CD4-positive, alpha-beta T cell treated with Interleukin-10 for 1 hour (primary cell): ENCODE data around the gene ACAD11.
"Not testable (repeated sequence)": the region's sequence is repeated elsewhere in the genome, so short reads cannot be mapped to it uniquely, and the experiment has no call there.

Experiments used
- DNase-seq: peaks from one replicate; pipeline ENCODE4 v3.0.0-alpha.2; 2020

The ACAD11 gene

GRCh38 chr3:132598181-132598580, 61.4 kb downstream of the ACAD11 start:
- no peak for DNase-seq

DNA sequence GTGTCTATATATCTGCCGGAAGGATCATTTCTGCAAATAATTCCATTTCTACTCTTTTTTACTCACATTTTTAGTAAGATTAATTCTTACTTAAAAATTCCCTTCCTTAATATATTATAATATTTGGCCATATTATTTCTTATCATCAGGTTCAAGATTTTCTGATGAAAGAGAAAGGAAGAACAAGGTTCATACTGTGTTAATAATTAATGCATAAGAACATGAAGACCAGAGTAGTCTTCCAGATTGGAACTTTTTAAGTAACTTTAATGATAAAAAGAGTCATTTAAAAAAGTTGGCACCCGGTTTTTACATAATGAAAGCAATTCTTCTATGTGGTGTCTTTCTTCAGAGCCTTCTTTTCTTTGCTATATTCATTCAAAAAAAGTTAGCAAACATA, 61.9 kb downstream of the ACAD11 start:
- DNase-seq = no peak

- no peak for DNase-seq
Measured at GRCh38 chr3:132596816-132597433, 62.7 kb downstream of the ACAD11 start, which contains the start of gene ACKR4. Gene ACKR4 (plus strand): TSS chr3:132597270. CDS start chr3:132600398, 3,128 bp downstream.

GRCh38 chr3:132596326-132596725, 63.3 kb downstream of the ACAD11 start:
- DNase-seq = no peak

- no peak for DNase-seq
Measured at GRCh38 chr3:132595014-132595413, 64.6 kb downstream of the ACAD11 start.

- no peak for DNase-seq
Measured at GRCh38 chr3:132594498-132594897, 65.1 kb downstream of the ACAD11 start.

DNA sequence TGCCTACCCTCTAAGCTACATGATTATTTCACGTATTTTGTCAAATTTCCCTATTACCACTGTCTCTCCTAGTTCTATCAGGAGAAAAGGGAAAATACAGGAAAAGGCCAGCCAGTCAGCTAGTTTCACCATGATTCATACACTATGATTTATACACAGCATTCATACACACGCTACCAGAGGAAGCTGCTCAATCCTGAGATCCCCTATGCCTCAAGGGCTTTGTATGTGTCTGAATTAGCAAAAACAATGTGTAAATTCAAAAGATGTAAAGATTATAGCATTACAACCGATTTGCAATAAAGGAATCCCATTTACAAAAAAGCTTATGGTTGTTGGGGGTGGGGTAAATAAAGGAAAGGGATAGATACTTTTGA, 65.7 kb downstream of the ACAD11 start:
- DNase-seq = no peak

GRCh38 chr3:132593241-132593946, 66.2 kb downstream of the ACAD11 start:
- no peak for DNase-seq

GRCh38 chr3:132592216-132592615, 67.4 kb downstream of the ACAD11 start:
- DNase-seq = no peak

DNA sequence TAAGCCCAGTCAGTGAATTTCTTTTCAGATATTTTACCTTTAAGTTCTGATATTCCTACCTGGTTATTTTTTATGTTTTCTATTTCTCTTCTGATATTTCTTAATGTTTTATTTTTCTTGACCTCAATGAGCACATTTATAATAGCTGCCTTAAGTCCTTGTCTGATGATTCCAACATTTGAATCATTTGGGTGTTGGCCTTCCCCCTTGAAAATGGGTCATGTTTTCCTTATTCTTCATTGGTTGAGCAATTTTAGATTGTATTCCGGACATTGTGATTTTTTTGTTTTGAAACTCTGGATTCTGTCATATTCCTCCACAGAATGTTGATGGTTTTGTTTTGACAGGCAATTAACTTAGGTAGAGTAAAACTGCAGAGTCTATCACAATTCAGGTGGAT, 72.2 kb downstream of the ACAD11 start:
- DNase-seq = no peak

GRCh38 chr3:132573797-132574211, 85.8 kb downstream of the ACAD11 start:
- DNase-seq = no peak

DNA sequence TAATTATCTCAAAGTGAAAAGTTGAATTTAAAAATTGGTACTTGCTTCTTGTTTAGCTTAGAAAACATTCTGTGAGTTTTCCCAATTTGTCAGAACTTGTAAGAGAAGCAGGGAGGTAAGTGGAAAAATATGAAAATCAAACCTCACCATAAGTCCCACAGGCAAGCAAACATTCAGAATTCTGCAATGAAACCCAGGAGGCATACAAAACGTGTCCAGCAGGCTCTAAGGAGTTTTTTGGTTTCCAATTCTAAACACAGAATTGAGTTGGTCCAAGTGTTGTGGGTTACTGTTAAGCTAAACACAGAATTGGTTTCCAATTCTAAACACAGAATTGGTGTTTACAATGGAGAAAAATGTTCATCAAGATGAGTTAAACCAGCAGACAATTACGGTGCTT, 89.6 kb downstream of the ACAD11 start:
- no peak for DNase-seq

DNA sequence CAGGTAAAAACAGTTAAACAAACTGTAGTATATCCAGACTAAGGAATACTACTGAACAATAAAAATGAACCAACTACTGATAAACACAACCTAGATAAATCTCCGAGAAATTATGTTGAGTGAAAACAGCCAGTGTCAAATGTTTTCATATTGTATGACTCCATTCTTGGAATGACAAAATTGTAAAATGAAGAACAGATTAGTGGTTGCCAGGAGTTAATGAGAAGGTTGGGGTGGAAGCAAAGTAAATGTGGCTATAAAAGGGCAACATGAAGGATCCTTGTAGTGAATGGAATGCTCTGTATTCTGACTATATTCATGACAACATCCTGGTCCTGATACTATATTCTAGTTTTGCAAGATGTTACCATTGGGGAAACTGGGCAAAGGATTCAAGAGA, 90.0 kb downstream of the ACAD11 start:
- no peak for DNase-seq

DNA sequence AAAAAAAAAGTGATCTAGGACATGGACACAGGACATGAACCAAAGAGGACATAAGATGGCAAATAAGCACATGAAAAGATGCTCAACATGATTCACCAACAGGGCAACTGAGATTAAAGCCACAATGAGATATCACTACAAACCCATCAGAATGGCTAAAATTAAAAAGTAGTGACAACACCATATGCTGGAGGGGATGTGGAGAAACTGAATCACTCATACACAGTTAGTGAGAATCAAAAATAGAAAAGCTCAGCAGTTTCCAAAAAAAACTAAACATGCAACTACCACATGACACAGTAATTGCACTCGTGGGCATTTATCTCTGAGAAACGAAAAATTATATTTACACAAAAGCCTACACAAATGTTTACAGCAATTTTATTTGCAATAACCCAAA, 90.5 kb downstream of the ACAD11 start:
- DNase-seq = no peak

- no peak for DNase-seq
Measured at GRCh38 chr3:132568422-132568821, 91.2 kb downstream of the ACAD11 start.

DNA sequence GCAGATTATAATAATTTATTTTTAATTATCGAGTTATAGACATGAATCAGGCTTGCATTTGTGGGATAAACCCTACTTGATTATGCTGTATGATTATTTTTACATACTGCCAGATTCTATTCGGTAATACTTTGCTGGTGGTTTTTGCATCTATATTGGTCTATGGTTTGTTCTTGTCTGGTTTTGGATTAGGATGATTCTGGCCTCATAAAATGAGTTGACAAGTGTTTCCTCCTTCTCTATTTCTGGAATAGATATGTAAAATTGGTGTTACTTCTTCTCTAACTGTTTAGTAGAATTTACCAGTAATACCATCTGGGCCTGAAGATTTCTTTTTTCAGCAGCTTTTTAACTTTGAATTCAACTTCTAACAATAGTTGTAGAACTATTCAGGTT, 95.5 kb downstream of the ACAD11 start:
- no peak for DNase-seq

- DNase-seq = no peak
Measured at GRCh38 chr3:132563420-132564069, 96.1 kb downstream of the ACAD11 start.

- no peak for DNase-seq
Measured at GRCh38 chr3:132561003-132561402, 98.6 kb downstream of the ACAD11 start.

DNA sequence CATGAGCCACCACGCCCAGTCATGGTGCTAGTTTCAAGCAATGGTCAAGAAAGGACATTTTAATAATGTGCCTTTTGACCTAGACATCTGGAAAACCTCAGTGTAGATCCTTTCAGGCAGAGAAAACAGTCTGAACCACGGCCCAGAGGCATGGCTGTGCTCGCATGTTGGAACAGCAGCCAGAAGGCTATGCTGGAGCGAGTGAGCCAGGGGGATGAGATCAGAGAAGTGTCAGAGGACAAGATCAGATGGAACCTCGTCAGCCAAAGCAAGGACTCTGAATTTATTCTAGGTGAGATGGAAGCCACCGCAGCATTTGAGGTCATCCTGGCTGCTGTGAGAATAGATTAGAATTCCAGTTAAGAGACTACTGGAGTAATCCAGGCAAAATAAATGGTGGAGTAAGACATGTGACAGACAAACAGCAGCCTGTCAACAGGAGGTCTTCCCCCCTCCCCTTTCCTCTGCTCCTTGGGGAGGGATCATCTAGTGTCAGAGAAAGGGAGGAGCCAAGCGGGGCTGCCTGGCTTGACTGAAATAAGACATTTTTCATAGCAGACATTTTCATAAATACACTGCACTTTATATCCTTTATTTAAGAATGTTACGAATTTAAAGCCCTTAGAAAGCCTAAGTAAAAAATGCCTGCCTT, 103.0 kb downstream of the ACAD11 start:
- DNase-seq = no peak

GRCh38 chr3:132556036-132556386, 103.6 kb downstream of the ACAD11 start:
- DNase-seq = not testable (repeated sequence)

DNA sequence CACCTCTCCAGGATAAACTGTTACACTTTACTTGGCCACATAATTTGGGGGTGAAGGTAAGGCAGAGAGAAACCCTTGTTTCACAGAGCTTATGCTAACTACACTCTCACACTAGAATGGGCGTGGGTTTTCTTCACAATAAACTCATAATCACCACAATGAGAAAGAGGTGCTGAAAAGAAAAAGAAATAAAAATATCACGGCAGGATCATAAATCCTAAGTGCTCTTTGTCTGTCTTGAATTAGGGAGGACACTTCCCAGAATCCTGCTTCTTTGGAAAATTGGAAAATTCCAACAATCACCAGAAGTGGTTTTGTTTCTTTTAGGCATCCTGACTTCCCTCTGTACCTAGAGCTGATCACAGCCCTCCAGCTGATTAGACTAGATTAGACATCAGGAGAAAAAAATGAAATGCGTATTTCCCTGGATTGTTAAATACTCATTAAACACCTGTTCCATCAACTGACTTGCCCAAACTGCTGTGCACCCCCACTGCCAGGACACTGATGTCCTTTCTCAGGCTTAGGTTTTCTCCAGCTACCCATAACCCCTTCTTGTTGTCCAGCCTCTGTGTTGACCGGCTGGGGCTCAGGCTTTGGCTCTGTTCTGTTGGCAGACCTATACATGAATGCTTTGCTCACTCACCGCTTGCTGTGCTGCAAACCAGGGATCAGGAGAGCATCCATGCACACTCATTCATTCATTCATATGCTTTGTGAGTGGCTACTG, 104.1 kb downstream of the ACAD11 start:
- DNase-seq = no peak

GRCh38 chr3:132554437-132554836, 105.2 kb downstream of the ACAD11 start:
- DNase-seq = no peak

DNA sequence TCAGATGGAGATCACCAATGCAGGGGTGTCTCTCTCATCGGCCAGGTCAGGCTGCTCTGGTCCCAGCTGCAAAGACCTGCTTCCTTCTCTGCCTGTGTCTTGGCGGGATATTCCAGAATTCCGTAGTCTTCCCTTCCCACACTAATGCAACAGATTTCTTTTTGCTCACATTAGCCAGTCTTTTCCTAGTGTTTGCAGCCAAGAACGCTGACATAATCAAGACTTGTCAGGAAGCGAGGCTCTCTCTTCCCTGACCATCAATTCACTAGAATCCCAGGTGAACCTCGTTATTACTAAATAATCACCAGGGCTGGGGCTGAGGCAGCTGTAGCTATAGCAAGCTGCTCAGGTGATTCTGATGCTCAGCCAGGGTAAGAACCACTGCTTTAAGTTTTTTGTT, 105.8 kb downstream of the ACAD11 start:
- no peak for DNase-seq
